ENCODE results near the gene LINGO4. TPM values are rescaled to one million over a fixed set of nuclear protein-coding genes. Genes with fewer than 3 reads are reported as not detected.
A peak's percentile ranks its signal among the peaks of the same experiment; 100 is the strongest.

Gene LINGO4
- total RNA-seq, 2 experiments from 2014 or later = 0.35 to 0.50 TPM

- CTCF ChIA-PET = interaction anchor here (1.1 to 3.7 kb wide), 7 partner anchors 8 to 40 kb away, joined by 3 to 17 read pairs (median 9); no protein-coding TSS in a partner anchor
- no peaks in the 10 kb centered on the region for H3K36me3 Mint-ChIP-seq (ENCODE audit: low read depth)
- peak overlapping the region; percentile 33 for H3K27ac Mint-ChIP-seq
- peaks cover 71% of the 10 kb centered on the region for H3K4me1 Mint-ChIP-seq
- no peaks in the 10 kb centered on the region for H3K27me3 Mint-ChIP-seq
- no peak for DNase-seq
- no peaks in the 10 kb centered on the region for H3K9me3 Mint-ChIP-seq
- H3K4me3 Mint-ChIP-seq = no peak overlapping the region
- POLR2A ChIA-PET = no interaction called here
Observed at GRCh38 chr1:151819227-151819835, 14.1 kb upstream of the LINGO4 start.

- Mint-ChIP-seq H3K36me3 (ENCODE audit: low read depth) (no peaks in the 10 kb centered on the region), H3K27me3 (no peaks in the 10 kb centered on the region), H3K4me3 (no peak overlapping the region), H3K9me3 (no peaks in the 10 kb centered on the region), H3K27ac (peak overlapping the region; percentile 65), H3K4me1 (peaks cover 72% of the 10 kb centered on the region)
- CTCF ChIA-PET = interaction anchor here (0.8 to 1.6 kb wide), 7 partner anchors 11 to 28 kb away, joined by 3 to 4 read pairs (median 3); no protein-coding TSS in a partner anchor
- DNase-seq = no peak
- POLR2A ChIA-PET = no interaction called here
Observed at GRCh38 chr1:151817353-151817730, 12.1 kb upstream of the LINGO4 start.

GRCh38 chr1:151816548-151817352 is 11.5 kb upstream of the LINGO4 start:
- no peak for DNase-seq
- H3K9me3 Mint-ChIP-seq = no peaks in the 10 kb centered on the region
- H3K4me3 Mint-ChIP-seq = no peak overlapping the region
- POLR2A ChIA-PET = no interaction called here
- no peaks in the 10 kb centered on the region for H3K36me3 Mint-ChIP-seq (ENCODE audit: low read depth)
- H3K27me3 Mint-ChIP-seq = no peaks in the 10 kb centered on the region
- CTCF ChIA-PET = interaction anchor here (0.8 to 1.7 kb wide), 10 partner anchors 10 to 27 kb away, joined by 3 to 7 read pairs (median 3); no protein-coding TSS in a partner anchor
- H3K4me1 Mint-ChIP-seq = peaks cover 67% of the 10 kb centered on the region
- peak overlapping the region; percentile 6 for H3K27ac Mint-ChIP-seq

GRCh38 chr1:151815716-151816327 is 10.6 kb upstream of the LINGO4 start:
- Mint-ChIP-seq H3K27ac (peak overlapping the region; percentile 83), H3K4me3 (peak overlapping the region; percentile 24), H3K9me3 (no peaks in the 10 kb centered on the region), H3K4me1 (peaks cover 58% of the 10 kb centered on the region), H3K36me3 (ENCODE audit: low read depth) (no peaks in the 10 kb centered on the region), H3K27me3 (no peaks in the 10 kb centered on the region)
- POLR2A ChIA-PET = no interaction called here
- CTCF ChIA-PET = interaction anchor here (0.9 to 1.8 kb wide), 8 partner anchors 9 to 87 kb away, joined by 3 to 7 read pairs (median 3); no protein-coding TSS in a partner anchor
- DNase-seq = peak; percentile 62

GRCh38 chr1:151814971-151815545 is 9.8 kb upstream of the LINGO4 start:
- peak overlapping the region; percentile 83 for H3K27ac Mint-ChIP-seq
- no peak for DNase-seq
- peaks cover 50% of the 10 kb centered on the region for H3K4me1 Mint-ChIP-seq
- no peaks in the 10 kb centered on the region for H3K9me3 Mint-ChIP-seq
- H3K4me3 Mint-ChIP-seq = no peak overlapping the region
- H3K27me3 Mint-ChIP-seq = no peaks in the 10 kb centered on the region
- ChIA-PET POLR2A (no interaction called here), CTCF (interaction anchor here (1.1 to 1.8 kb wide), 6 partner anchors 13 to 88 kb away, joined by 3 to 7 read pairs (median 4); no protein-coding TSS in a partner anchor)
- no peaks in the 10 kb centered on the region for H3K36me3 Mint-ChIP-seq (ENCODE audit: low read depth)

- Mint-ChIP-seq H3K9me3 (no peaks in the 10 kb centered on the region), H3K4me3 (no peak overlapping the region), H3K27me3 (no peaks in the 10 kb centered on the region), H3K4me1 (peaks cover 44% of the 10 kb centered on the region), H3K27ac (no peak overlapping the region), H3K36me3 (ENCODE audit: low read depth) (no peaks in the 10 kb centered on the region)
- DNase-seq = no peak
- ChIA-PET POLR2A (no interaction called here), CTCF (interaction anchor here (1.8 kb wide), 1 partner anchor 14 kb away, joined by 7 read pairs; no protein-coding TSS in a partner anchor)
Observed at GRCh38 chr1:151814426-151814825, 9.2 kb upstream of the LINGO4 start.

GRCh38 chr1:151813271-151813977 is 8.2 kb upstream of the LINGO4 start:
- ChIA-PET POLR2A (no interaction called here), CTCF (no interaction called here)
- no peak overlapping the region for H3K27ac Mint-ChIP-seq
- H3K36me3 Mint-ChIP-seq (ENCODE audit: low read depth) = no peaks in the 10 kb centered on the region
- H3K4me1 Mint-ChIP-seq = peaks cover 40% of the 10 kb centered on the region
- H3K9me3 Mint-ChIP-seq = no peaks in the 10 kb centered on the region
- no peak for DNase-seq
- H3K4me3 Mint-ChIP-seq = no peak overlapping the region
- H3K27me3 Mint-ChIP-seq = no peaks in the 10 kb centered on the region

- Mint-ChIP-seq H3K36me3 (ENCODE audit: low read depth) (no peaks in the 10 kb centered on the region), H3K27ac (no peak overlapping the region), H3K9me3 (no peaks in the 10 kb centered on the region), H3K4me3 (no peak overlapping the region), H3K4me1 (peaks cover 23% of the 10 kb centered on the region), H3K27me3 (no peaks in the 10 kb centered on the region)
- DNase-seq = no peak
- ChIA-PET CTCF (interaction anchor here (0.8 to 2.2 kb wide), 4 partner anchors 8 to 19 kb away, joined by 3 to 10 read pairs (median 4); no protein-coding TSS in a partner anchor), POLR2A (no interaction called here)
Observed at GRCh38 chr1:151811181-151811580, 6.0 kb upstream of the LINGO4 start.

GRCh38 chr1:151809985-151810556 is 4.9 kb upstream of the LINGO4 start:
- CTCF ChIA-PET = interaction anchor here (0.7 to 3.7 kb wide), 3 partner anchors 10 to 141 kb away, joined by 3 to 17 read pairs (median 5); no protein-coding TSS in a partner anchor

GRCh38 chr1:151809290-151809984 is 4.2 kb upstream of the LINGO4 start:
- Mint-ChIP-seq H3K4me1 (peaks cover 7% of the 10 kb centered on the region), H3K4me3 (no peak overlapping the region), H3K9me3 (no peaks in the 10 kb centered on the region), H3K27ac (peak overlapping the region; percentile 19), H3K27me3 (no peaks in the 10 kb centered on the region), H3K36me3 (ENCODE audit: low read depth) (no peaks in the 10 kb centered on the region)
- ChIA-PET POLR2A (no interaction called here), CTCF (interaction anchor here (1.0 to 3.7 kb wide), 3 partner anchors 9 to 27 kb away, joined by 3 to 17 read pairs (median 5); no protein-coding TSS in a partner anchor)
- no peak for DNase-seq

More at GRCh38 chr1:151809985-151810556, 4.9 kb upstream of the LINGO4 start:
- no peak for DNase-seq
- no peaks in the 10 kb centered on the region for H3K36me3 Mint-ChIP-seq (ENCODE audit: low read depth)
- POLR2A ChIA-PET = no interaction called here
- no peak overlapping the region for H3K27ac Mint-ChIP-seq
- no peaks in the 10 kb centered on the region for H3K9me3 Mint-ChIP-seq
- H3K4me1 Mint-ChIP-seq = peaks cover 12% of the 10 kb centered on the region
- H3K27me3 Mint-ChIP-seq = no peaks in the 10 kb centered on the region
- H3K4me3 Mint-ChIP-seq = no peak overlapping the region

GRCh38 chr1:151807766-151808165 is 2.5 kb upstream of the LINGO4 start:
- DNase-seq = no peak
- Mint-ChIP-seq H3K4me1 (peaks cover 4% of the 10 kb centered on the region), H3K27me3 (no peaks in the 10 kb centered on the region), H3K36me3 (ENCODE audit: low read depth) (no peaks in the 10 kb centered on the region), H3K4me3 (no peak overlapping the region), H3K9me3 (no peaks in the 10 kb centered on the region), H3K27ac (no peak overlapping the region)
- CTCF ChIA-PET = interaction anchor here (1.2 to 3.7 kb wide), 2 partner anchors 13 to 46 kb away, joined by 3 to 17 read pairs; no protein-coding TSS in a partner anchor
- POLR2A ChIA-PET = no interaction called here

Measured in activated CD4-positive, alpha-beta T cell treated with anti-CD3 and anti-CD28 coated beads, Interleukin-2, amount 10 ng/mL, durations not matched to agents 7 days and 5 days (primary cell).